Upper lobe of left lung (tissue), 6 donors: ENCODE data around the gene USP24. TPM values are rescaled to one million over a fixed set of nuclear protein-coding genes. Genes with fewer than 3 reads are reported as not detected.

Experiments used
- ATAC-seq, 2 donors: fragments of 200-7000 bp; cut with Tn5 transposase; one replicate each; pipeline ENCODE4 v1.9.1; 2022; ENCODE audit warnings: mild to moderate bottlenecking in 2 of 2, moderate library complexity in 2 of 2; ENCODE audit not compliant: low FRiP score in 2 of 2
- DNase-seq, 2 donors: peaks; one replicate each; pipeline ENCODE4 v3.0.0-alpha.2; 2019 to 2020
- H3K27ac ChIP-seq, 4 donors: fragments of 200-600 bp; sonication (generic); one replicate each; pipeline ENCODE4 v1.5.1; 2016 to 2019
- H3K27me3 ChIP-seq, 4 donors: fragments of 200-600 bp; sonication (generic); one replicate each; pipeline ENCODE4 v1.5.1; 2017 to 2019
- H3K36me3 ChIP-seq, 4 donors: fragments of 200-600 bp; sonication (generic); one replicate each; pipeline ENCODE4 v1.5.1; 2016 to 2019
- H3K4me1 ChIP-seq, 4 donors: fragments of 200-600 bp; sonication (generic); one replicate each; pipeline ENCODE4 v1.5.1; 2018 to 2019
- H3K4me3 ChIP-seq, 4 donors: fragments of 200-600 bp; sonication (generic); one replicate each; pipeline ENCODE4 v1.5.1; 2017 to 2019; ENCODE audit warnings: mild to moderate bottlenecking in 2 of 4, moderate library complexity in 1 of 4
- H3K9me3 ChIP-seq, 4 donors: fragments of 200-600 bp; sonication (generic); one replicate each; pipeline ENCODE4 v1.5.1; 2018 to 2019
- EP300 ChIP-seq, 4 donors: sonication (generic); formaldehyde crosslinking; IDR thresholded peaks; one replicate each; pipeline ENCODE4 v1.5.1; 2017; ENCODE audit warnings: antibody characterized with exemption in 4 of 4, control low read depth in 2 of 4
- POLR2A ChIP-seq, 4 donors: fragments of 450-650 bp; IDR thresholded peaks; one replicate each; pipeline ENCODE4 v1.5.1; 2016 to 2017; ENCODE audit warnings: antibody characterized with exemption in 4 of 4, mild to moderate bottlenecking in 2 of 4
- POLR2AphosphoS5 ChIP-seq, 2 donors: sonication (generic); formaldehyde crosslinking; IDR thresholded peaks; one replicate each; pipeline ENCODE4 v1.5.1; 2017; ENCODE audit warnings: antibody characterized with exemption in 2 of 2
- WGBS, 2 donors: methylation state at CpG; one replicate each; pipeline ENCODE4 v1.1.5; 2017 to 2018; 5-methylcytosine and 5-hydroxymethylcytosine counted together
- total RNA-seq, 6 donors: library from RNA; depleted of rRNA in 4 of 6; stranded (reverse); fragments of >200 nt in 4 of 6; gene quantifications; one replicate each; pipeline versions ENCODE4 v1.1.0 to v1.2.1, GENCODE V29; 2016 to 2021
- TF ChIP-seq, protein P1 (sequence below), 6 experiments: fragments of 450-650 bp in 4 of 6; fragments of 200-600 bp in 2 of 6; sonication (generic) in 2 of 6; IDR thresholded peaks; one replicate each; pipeline ENCODE4 v1.5.1; 2016 to 2019; ENCODE audit warnings: antibody characterized with exemption in 6 of 6
- donor health status: DM: no; HTN: no; CAD: no; lungs with moderate emphysema.
- donor health status: DM: no; HTN: yes; CAD: no; lungs with severe emphysema.

Gene USP24
- total RNA-seq, 6 donors from 2014 or later: 31.9 to 57.6 (median 41.9) TPM

- no peaks in the 10 kb centered on the region for H3K4me1 ChIP-seq
- no peak for ATAC-seq
- H3K36me3 ChIP-seq: no peaks in the 10 kb centered on the region
- no peak for DNase-seq
- no peaks in the 10 kb centered on the region for H3K9me3 ChIP-seq
- WGBS, 2 donors: 95 to 98% methylated on average over 3 of the region's 3 CpGs
- no peaks in the 10 kb centered on the region for H3K27me3 ChIP-seq
- no peak overlapping the region for H3K4me3 ChIP-seq
- TF ChIP-seq POLR2A (IDR thresholded peaks at IDR 0.05) (no peak), EP300 (IDR thresholded peaks at IDR 0.05) (no peak), POLR2AphosphoS5 (IDR thresholded peaks at IDR 0.05) (no peak)
- TF ChIP-seq, protein P1, sequence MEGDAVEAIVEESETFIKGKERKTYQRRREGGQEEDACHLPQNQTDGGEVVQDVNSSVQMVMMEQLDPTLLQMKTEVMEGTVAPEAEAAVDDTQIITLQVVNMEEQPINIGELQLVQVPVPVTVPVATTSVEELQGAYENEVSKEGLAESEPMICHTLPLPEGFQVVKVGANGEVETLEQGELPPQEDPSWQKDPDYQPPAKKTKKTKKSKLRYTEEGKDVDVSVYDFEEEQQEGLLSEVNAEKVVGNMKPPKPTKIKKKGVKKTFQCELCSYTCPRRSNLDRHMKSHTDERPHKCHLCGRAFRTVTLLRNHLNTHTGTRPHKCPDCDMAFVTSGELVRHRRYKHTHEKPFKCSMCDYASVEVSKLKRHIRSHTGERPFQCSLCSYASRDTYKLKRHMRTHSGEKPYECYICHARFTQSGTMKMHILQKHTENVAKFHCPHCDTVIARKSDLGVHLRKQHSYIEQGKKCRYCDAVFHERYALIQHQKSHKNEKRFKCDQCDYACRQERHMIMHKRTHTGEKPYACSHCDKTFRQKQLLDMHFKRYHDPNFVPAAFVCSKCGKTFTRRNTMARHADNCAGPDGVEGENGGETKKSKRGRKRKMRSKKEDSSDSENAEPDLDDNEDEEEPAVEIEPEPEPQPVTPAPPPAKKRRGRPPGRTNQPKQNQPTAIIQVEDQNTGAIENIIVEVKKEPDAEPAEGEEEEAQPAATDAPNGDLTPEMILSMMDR (IDR thresholded peaks at IDR 0.05): no peak
- no peak overlapping the region for H3K27ac ChIP-seq
Measured at GRCh38 chr1:55234016-55234415, 18.9 kb upstream of the USP24 start.

GRCh38 chr1:55233145-55233777, 18.1 kb upstream of the USP24 start:
- 61 to 71% methylated on average over 5 of the region's 5 CpGs for WGBS, 2 donors
- TF ChIP-seq POLR2A (IDR thresholded peaks at IDR 0.05) (no peak), EP300 (IDR thresholded peaks at IDR 0.05) (no peak), POLR2AphosphoS5 (IDR thresholded peaks at IDR 0.05) (no peak)
- TF ChIP-seq, protein P1 (IDR thresholded peaks at IDR 0.05): no peak

GRCh38 chr1:55232448-55233144, 17.4 kb upstream of the USP24 start:
- TF ChIP-seq EP300 (IDR thresholded peaks at IDR 0.05) (no peak), POLR2A (IDR thresholded peaks at IDR 0.05) (no peak), POLR2AphosphoS5 (IDR thresholded peaks at IDR 0.05) (no peak)
- TF ChIP-seq, protein P1 (IDR thresholded peaks at IDR 0.05): no peak
- H3K27me3 ChIP-seq: no peaks in the 10 kb centered on the region
- no peaks in the 10 kb centered on the region for H3K36me3 ChIP-seq
- no peak overlapping the region for H3K4me3 ChIP-seq
- peaks cover 0 to 4% (median 3%) of the 10 kb centered on the region in 4 donors for H3K9me3 ChIP-seq
- H3K27ac ChIP-seq: no peak overlapping the region
- ATAC-seq (no peak), DNase-seq (no peak)
- H3K4me1 ChIP-seq: no peaks in the 10 kb centered on the region
- 80 to 81% methylated on average over 6 of the region's 6 CpGs for WGBS, 2 donors

More at GRCh38 chr1:55233145-55233777, 18.1 kb upstream of the USP24 start:
- no peaks in the 10 kb centered on the region for H3K36me3 ChIP-seq
- ATAC-seq: no peak
- H3K4me3 ChIP-seq: no peak overlapping the region
- no peak overlapping the region for H3K27ac ChIP-seq
- DNase-seq: no peak
- H3K9me3 ChIP-seq: no peaks in the 10 kb centered on the region
- H3K4me1 ChIP-seq: no peaks in the 10 kb centered on the region
- no peaks in the 10 kb centered on the region for H3K27me3 ChIP-seq

- Histone ChIP-seq H3K4me1 (no peaks in the 10 kb centered on the region), H3K36me3 (no peaks in the 10 kb centered on the region), H3K27me3 (no peaks in the 10 kb centered on the region), H3K4me3 (no peak overlapping the region), H3K9me3 (peaks cover 0 to 7% (median 5%) of the 10 kb centered on the region in 4 donors), H3K27ac (no peak overlapping the region)
- DNase-seq (no peak), ATAC-seq (no peak)
- TF ChIP-seq EP300 (IDR thresholded peaks at IDR 0.05) (no peak), POLR2A (IDR thresholded peaks at IDR 0.05) (no peak), POLR2AphosphoS5 (IDR thresholded peaks at IDR 0.05) (no peak)
- TF ChIP-seq, protein P1 (IDR thresholded peaks at IDR 0.05): no peak
- WGBS, 2 donors: 83 to 87% methylated on average over 3 of the region's 3 CpGs
Measured at GRCh38 chr1:55231745-55232144, 16.6 kb upstream of the USP24 start.
